ENCODE data around the gene PARP1. TPM values are rescaled to one million over a fixed set of nuclear protein-coding genes. Genes with fewer than 3 reads are reported as not detected.

PARP1 gene
- total and polyA plus RNA-seq, 2 donors (not counting 1 experiment from before 2014, with no cell fraction given): 118 to 180 TPM

DNA sequence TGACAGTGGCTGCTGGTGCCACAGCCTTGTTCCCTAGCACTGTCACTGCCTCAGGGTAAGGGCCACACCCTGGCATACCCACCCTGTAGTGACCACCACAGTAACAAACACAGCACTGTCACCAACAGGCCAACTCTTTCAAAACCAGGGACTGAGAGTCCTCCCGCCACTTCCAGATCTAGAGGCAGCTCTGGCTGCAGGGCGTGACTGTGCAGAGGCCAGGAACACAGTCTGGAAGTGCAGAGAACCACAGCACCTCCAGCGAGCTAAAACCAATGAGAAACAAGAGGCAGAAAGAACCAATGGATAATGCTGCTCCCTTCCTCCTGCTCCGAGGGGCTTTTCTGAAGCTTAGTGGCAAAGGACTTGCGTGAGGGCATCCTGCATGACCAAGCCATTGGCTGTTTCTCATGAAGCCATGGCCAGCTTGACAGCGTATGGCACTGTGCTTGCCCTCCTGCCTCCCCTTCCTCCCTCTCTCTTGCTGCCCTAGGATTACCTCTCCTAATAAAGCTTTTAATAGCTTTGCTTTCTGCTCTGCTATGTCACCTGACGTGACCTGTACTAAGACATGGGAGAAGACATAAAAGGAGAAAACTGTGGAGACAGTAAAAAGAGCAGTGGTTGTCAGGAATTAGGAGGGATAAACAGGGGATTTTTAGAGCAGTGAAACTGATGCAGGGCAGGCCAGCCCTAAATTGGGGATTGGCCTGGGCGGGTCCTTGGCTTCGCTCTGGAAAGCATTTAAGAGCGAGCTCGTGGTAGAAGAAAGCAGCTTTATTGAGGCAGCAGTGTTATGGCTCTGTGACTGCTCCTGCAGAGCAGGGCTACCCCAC lies 7.2 kb downstream of the PARP1 start:
- Mint-ChIP-seq H3K27ac (peak overlapping the region; percentile 41), H3K9me3 (ENCODE audit: insufficient read depth) (no peaks in the 10 kb centered on the region), H3K4me3 (no peak overlapping the region), H3K4me1 (peaks cover 80% of the 10 kb centered on the region), H3K27me3 (no peaks in the 10 kb centered on the region)
- ChIA-PET CTCF (interaction anchor here (1.5 to 1.9 kb wide), 2 partner anchors 10 to 24 kb away, joined by 4 to 7 read pairs; no protein-coding TSS in a partner anchor), POLR2A (no interaction called here)
- TF ChIP-seq EZH2 (IDR thresholded peaks at IDR 0.05; ENCODE audit: borderline replicate concordance, insufficient read depth, low read depth, low read length, poor library complexity, severe bottlenecking): no peak
- TF ChIP-seq, protein P1, sequence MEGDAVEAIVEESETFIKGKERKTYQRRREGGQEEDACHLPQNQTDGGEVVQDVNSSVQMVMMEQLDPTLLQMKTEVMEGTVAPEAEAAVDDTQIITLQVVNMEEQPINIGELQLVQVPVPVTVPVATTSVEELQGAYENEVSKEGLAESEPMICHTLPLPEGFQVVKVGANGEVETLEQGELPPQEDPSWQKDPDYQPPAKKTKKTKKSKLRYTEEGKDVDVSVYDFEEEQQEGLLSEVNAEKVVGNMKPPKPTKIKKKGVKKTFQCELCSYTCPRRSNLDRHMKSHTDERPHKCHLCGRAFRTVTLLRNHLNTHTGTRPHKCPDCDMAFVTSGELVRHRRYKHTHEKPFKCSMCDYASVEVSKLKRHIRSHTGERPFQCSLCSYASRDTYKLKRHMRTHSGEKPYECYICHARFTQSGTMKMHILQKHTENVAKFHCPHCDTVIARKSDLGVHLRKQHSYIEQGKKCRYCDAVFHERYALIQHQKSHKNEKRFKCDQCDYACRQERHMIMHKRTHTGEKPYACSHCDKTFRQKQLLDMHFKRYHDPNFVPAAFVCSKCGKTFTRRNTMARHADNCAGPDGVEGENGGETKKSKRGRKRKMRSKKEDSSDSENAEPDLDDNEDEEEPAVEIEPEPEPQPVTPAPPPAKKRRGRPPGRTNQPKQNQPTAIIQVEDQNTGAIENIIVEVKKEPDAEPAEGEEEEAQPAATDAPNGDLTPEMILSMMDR (IDR thresholded peaks at IDR 0.05): no peak
- H3K9ac ChIP-seq (ENCODE audit: low read length): no peak overlapping the region
- peaks cover 99% of the 10 kb centered on the region for H3K79me2 ChIP-seq (ENCODE audit: control insufficient read depth, insufficient read depth, low read length)
- peaks cover 4 to 70% of the 10 kb centered on the region in 2 experiments for H3K36me3 ChIP-seq (replicated peaks in 1 of 2; ENCODE audit: control extremely low read depth in 1 of 2, control insufficient read depth in 1 of 2, extremely low read depth in 1 of 2, insufficient read depth in 2 of 2, low read length in 1 of 2)
- no peak for DNase-seq
- peak overlapping the region in 1 of 2 donors; percentile 16 for H3K27ac ChIP-seq (ENCODE audit: low read length in 2 of 2)
- H3K9me3 ChIP-seq (ENCODE audit: control extremely low read depth in 1 of 3, control insufficient read depth in 2 of 3, insufficient read depth in 1 of 3, low read length in 2 of 3): no peaks in the 10 kb centered on the region
- H3K27me3 ChIP-seq (replicated peaks in 1 of 4; ENCODE audit: control extremely low read depth in 1 of 4, control insufficient read depth in 3 of 4, insufficient read depth in 4 of 4, low read length in 3 of 4): no peaks in the 10 kb centered on the region
- no peak overlapping the region for H3K4me3 ChIP-seq (ENCODE audit: control extremely low read depth in 1 of 5, extremely low read depth in 1 of 5, insufficient read depth in 1 of 5, low read depth in 2 of 5, low read length in 4 of 5)
- ATAC-seq (ENCODE audit: low read depth): no peak
- WGBS (ENCODE audit: insufficient coverage): 98% methylated on average over 10 of the region's 11 CpGs
- intact Hi-C loops (cut with micrococcal nuclease): no loop called here
- peaks cover 43 to 47% of the 10 kb centered on the region in 2 donors for H3K4me1 ChIP-seq (ENCODE audit: control insufficient read depth in 2 of 2, insufficient read depth in 2 of 2, low read length in 2 of 2)
- H4K20me1 ChIP-seq (ENCODE audit: control insufficient read depth, insufficient read depth, low read length, poor library complexity, severe bottlenecking): peaks cover 92% of the 10 kb centered on the region
- H3K4me2 ChIP-seq (replicated peaks; ENCODE audit: low read depth, low read length, poor library complexity, severe bottlenecking): no peak overlapping the region
- H2AFZ ChIP-seq (ENCODE audit: insufficient read depth, low read depth, low read length, poor library complexity, severe bottlenecking): no peak overlapping the region
